Ishikawa (cell line): ENCODE results near the gene WIPF3.

Experiments used
- CEBPB ChIP-seq: IDR thresholded peaks from 2 replicates; pipeline ENCODE4 v1.6.1; 2012
- CREB1 ChIP-seq: IDR thresholded peaks from 2 replicates; pipeline ENCODE4 v1.6.1; 2012; ENCODE audit warnings: low read depth
- EGR1 ChIP-seq: IDR thresholded peaks from 2 replicates; pipeline ENCODE4 v1.6.1; 2012
- EP300 ChIP-seq: IDR thresholded peaks from 2 replicates; pipeline ENCODE4 v1.6.1; 2012; ENCODE audit warnings: borderline replicate concordance
- FOXM1 ChIP-seq: IDR thresholded peaks from 2 replicates; pipeline ENCODE4 v1.6.1; 2012; ENCODE audit warnings: low read depth, borderline replicate concordance
- NFIC ChIP-seq: IDR thresholded peaks from 2 replicates; pipeline ENCODE4 v1.6.1; 2012
- RAD21 ChIP-seq: IDR thresholded peaks from 2 replicates; pipeline ENCODE4 v1.6.1; 2012; ENCODE audit warnings: low read depth
- REST ChIP-seq: IDR thresholded peaks from 2 replicates; pipeline ENCODE4 v1.6.1; 2012; ENCODE audit warnings: low read depth, mild to moderate bottlenecking
- TAF1 ChIP-seq: IDR thresholded peaks from 2 replicates; pipeline ENCODE4 v1.6.1; 2012; ENCODE audit warnings: low read depth, mild to moderate bottlenecking
- TCF12 ChIP-seq: IDR thresholded peaks from 2 replicates; pipeline ENCODE4 v1.6.1; 2012; ENCODE audit warnings: low read depth
- TEAD4 ChIP-seq: IDR thresholded peaks from 2 replicates; pipeline ENCODE4 v1.6.1; 2012
- YY1 ChIP-seq: IDR thresholded peaks from 2 replicates; pipeline ENCODE4 v1.6.1; 2012; ENCODE audit warnings: low read depth
- ZBTB7A ChIP-seq: IDR thresholded peaks from 2 replicates; pipeline ENCODE4 v1.6.1; 2012; ENCODE audit warnings: low read depth
- TF ChIP-seq, protein P1 (sequence below): IDR thresholded peaks from 2 replicates; pipeline ENCODE4 v1.6.1; 2012
- TF ChIP-seq, protein P2 (sequence below): IDR thresholded peaks from 2 replicates; pipeline ENCODE4 v1.6.1; 2012

Gene WIPF3

DNA sequence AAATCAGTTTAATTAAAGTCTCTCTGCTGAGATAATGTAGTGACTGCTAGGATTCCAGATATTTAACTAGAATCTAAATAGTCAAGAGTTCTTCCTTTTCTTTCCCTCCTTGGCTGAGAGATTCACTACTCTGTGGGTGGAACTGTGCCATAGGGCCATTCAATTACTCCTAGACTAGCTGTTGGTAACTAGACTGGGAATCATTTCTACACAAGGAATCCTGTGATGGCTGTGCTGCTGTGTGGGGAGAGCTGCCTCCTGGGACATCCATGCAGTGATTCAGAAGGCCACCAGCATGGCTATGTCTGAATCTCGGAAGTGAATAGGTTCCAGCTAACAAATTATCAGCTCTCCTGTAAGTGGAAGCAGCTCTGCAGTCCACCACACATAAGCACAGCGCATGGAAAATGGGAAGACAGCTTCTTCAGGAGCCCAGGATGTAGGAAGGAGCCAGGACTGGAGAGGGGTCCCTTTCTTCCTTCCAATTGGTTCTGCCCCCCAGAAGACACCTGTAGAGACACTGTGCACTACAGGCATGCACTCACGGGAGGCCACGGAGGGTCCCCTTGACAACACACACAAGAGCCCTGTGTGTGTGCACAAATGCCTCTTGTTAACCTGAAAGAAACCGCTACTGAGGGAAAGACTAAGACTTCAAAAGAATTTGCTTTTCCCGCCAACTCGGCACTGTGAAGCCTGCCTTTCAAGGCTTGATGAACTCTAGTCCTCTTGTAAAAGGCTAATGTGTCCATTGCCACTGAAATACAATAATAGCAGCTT, 116.8 kb downstream of the WIPF3 start:
- no peak for TF ChIP-seq CEBPB
- TF ChIP-seq, protein P1, sequence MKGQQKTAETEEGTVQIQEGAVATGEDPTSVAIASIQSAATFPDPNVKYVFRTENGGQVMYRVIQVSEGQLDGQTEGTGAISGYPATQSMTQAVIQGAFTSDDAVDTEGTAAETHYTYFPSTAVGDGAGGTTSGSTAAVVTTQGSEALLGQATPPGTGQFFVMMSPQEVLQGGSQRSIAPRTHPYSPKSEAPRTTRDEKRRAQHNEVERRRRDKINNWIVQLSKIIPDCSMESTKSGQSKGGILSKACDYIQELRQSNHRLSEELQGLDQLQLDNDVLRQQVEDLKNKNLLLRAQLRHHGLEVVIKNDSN, result no peak

DNA sequence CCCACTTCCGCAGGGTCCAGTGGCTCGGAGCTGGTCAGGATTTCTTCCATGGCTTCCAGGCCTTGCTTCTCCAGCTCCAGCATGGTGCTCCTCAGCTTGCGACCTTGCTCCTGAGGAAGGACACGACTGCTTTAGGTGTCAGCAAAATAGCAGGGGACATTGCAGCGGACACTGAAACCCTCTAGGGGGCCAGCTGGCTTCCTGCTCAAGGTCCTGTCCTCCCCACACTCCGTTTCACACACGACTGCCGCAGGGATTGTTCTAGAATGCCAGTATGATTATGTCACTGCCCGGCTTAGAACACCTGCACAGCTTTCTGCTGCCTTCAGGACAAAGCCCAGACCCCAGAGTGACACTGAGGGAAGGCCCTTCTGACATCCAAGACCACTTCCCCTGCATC, 117.7 kb downstream of the WIPF3 start:
- no peak for TF ChIP-seq EGR1
- no peak for TF ChIP-seq YY1
- TF ChIP-seq FOXM1, result no peak
- TF ChIP-seq EP300, result no peak
- no peak for TF ChIP-seq REST
- no peak for TF ChIP-seq ZBTB7A
- no peak for TF ChIP-seq RAD21

- TF ChIP-seq EGR1 (no peak), ZBTB7A (no peak), TAF1 (no peak)
Measured at GRCh38 chr7:29924684-29925083, 118.4 kb downstream of the WIPF3 start.

DNA sequence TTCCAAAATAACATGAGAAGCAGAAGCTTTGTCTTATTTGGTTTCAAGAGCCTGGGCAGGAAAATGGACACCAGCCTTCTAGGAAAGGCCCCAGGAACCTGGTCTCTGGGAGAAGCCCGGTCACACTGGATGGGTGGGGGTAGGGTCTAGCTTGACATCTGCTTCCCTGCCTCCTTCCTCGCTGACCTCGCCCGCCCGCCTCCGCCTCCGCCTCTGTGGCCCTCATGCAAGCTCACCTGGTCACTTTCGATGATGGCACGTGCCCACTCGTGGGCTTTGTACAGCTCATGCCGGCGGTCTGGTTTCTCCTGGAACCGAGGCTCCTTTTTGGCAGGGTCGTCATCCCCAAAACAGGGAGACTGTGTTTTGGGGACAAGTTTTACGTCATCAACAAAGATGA, 119.9 kb downstream of the WIPF3 start:
- no peak for TF ChIP-seq CREB1
- no peak for TF ChIP-seq FOXM1
- TF ChIP-seq, protein P1, result no peak
- no peak for TF ChIP-seq NFIC
- TF ChIP-seq CEBPB, result no peak
- TF ChIP-seq EGR1, result no peak

GRCh38 chr7:29926741-29927140, 120.4 kb downstream of the WIPF3 start:
- TF ChIP-seq, protein P2, sequence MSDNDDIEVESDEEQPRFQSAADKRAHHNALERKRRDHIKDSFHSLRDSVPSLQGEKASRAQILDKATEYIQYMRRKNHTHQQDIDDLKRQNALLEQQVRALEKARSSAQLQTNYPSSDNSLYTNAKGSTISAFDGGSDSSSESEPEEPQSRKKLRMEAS, result no peak
- TF ChIP-seq TEAD4, result no peak
- TF ChIP-seq, protein P1, result no peak
- no peak for TF ChIP-seq CEBPB
- no peak for TF ChIP-seq EGR1
- TF ChIP-seq YY1, result no peak
- TF ChIP-seq TCF12, result no peak
- no peak for TF ChIP-seq EP300
- TF ChIP-seq FOXM1, result no peak
- TF ChIP-seq NFIC, result no peak
- no peak for TF ChIP-seq ZBTB7A

DNA sequence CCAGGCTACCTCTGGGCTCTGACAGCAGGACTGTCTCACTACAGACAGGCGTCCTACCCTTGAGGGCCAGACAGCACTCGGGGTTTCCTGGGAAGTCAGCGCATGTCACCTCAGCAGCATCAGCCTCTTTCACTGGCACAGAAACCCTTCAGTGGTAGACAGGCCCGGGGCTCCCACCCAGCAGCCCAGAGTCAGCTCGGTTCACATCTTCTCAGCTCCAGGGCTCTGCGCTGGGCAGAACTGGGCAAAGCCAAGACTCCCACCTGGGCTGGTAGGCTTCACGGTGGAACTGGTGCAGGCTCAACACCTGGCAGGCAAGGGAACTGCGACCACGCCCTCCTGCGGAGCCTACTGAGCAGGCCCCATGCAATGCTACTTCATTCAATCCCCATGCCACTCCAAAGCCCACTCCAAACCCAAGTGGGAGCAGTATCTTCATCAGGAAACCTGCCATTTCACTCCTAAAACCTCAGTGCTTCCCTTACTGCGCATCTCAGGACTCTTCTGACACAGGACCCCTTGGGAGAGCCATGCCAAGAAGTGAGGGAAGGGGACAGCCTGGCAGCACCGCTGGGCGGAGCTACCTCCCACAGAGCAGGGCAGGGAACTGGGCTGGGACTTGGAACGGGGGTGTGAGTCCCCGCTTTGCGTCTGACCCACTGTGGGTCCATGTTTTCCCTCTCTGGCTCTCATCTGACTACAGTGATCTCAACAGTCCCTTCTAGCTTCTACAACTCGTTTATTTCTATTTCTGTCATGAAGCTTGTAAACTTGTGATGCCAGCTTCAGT, 122.9 kb downstream of the WIPF3 start:
- TF ChIP-seq TAF1 (no peak), CREB1 (no peak), CEBPB (no peak), ZBTB7A (no peak)
- TF ChIP-seq, protein P2, result no peak

- TF ChIP-seq EP300 (no peak), RAD21 (no peak), REST (no peak), TCF12 (no peak), NFIC (no peak), YY1 (no peak), ZBTB7A (no peak), FOXM1 (no peak), TAF1 (no peak), EGR1 (no peak), CREB1 (no peak), CEBPB (no peak), TEAD4 (no peak)
- TF ChIP-seq, protein P1, result no peak
- TF ChIP-seq, protein P2, result no peak
Measured at GRCh38 chr7:29935111-29935510, 128.8 kb downstream of the WIPF3 start.
